ENCODE results near the gene CTNNA2.

The CTNNA2 gene

GRCh38 chr2:80354858-80355257, 842.0 kb downstream of the CTNNA2 start:
- no peak for DNase-seq

- DNase-seq: no peak
Measured at GRCh38 chr2:80361904-80362303, 849.1 kb downstream of the CTNNA2 start.

GRCh38 chr2:80363330-80363729, 850.5 kb downstream of the CTNNA2 start:
- DNase-seq: no peak

GRCh38 chr2:80363791-80364349, 851.0 kb downstream of the CTNNA2 start:
- DNase-seq: no peak

- DNase-seq: no peak
Measured at GRCh38 chr2:80364524-80365212, 851.8 kb downstream of the CTNNA2 start.

- no peak for DNase-seq
Measured at GRCh38 chr2:80365762-80366161, 852.9 kb downstream of the CTNNA2 start.

- no peak for DNase-seq
Measured at GRCh38 chr2:80370375-80371009, 857.6 kb downstream of the CTNNA2 start.

- no peak for DNase-seq
Measured at GRCh38 chr2:80374105-80374504, 861.3 kb downstream of the CTNNA2 start.

GRCh38 chr2:80377071-80377470, 864.2 kb downstream of the CTNNA2 start:
- no peak for DNase-seq

GRCh38 chr2:80380736-80381135, 867.9 kb downstream of the CTNNA2 start:
- no peak for DNase-seq

- no peak for DNase-seq
Measured at GRCh38 chr2:80381666-80382065, 868.8 kb downstream of the CTNNA2 start.

GRCh38 chr2:80392441-80392840, 879.6 kb downstream of the CTNNA2 start:
- DNase-seq: no peak

GRCh38 chr2:80393991-80394390, 881.1 kb downstream of the CTNNA2 start:
- no peak for DNase-seq

- DNase-seq: no peak
Measured at GRCh38 chr2:80395251-80395650, 882.4 kb downstream of the CTNNA2 start.

- no peak for DNase-seq
Measured at GRCh38 chr2:80396276-80396675, 883.4 kb downstream of the CTNNA2 start.

GRCh38 chr2:80403081-80403480, 890.2 kb downstream of the CTNNA2 start:
- no peak for DNase-seq

GRCh38 chr2:80407377-80407776, 894.5 kb downstream of the CTNNA2 start:
- no peak for DNase-seq

GRCh38 chr2:80410346-80410745, 897.5 kb downstream of the CTNNA2 start:
- no peak for DNase-seq

- no peak for DNase-seq
Measured at GRCh38 chr2:80413136-80413535, 900.3 kb downstream of the CTNNA2 start.

GRCh38 chr2:80417737-80418136, 904.9 kb downstream of the CTNNA2 start:
- no peak for DNase-seq

GRCh38 chr2:80420530-80421208, 907.8 kb downstream of the CTNNA2 start:
- no peak for DNase-seq

- DNase-seq: no peak
Measured at GRCh38 chr2:80429251-80429650, 916.4 kb downstream of the CTNNA2 start.

GRCh38 chr2:80437959-80438358, 925.1 kb downstream of the CTNNA2 start:
- DNase-seq: no peak

- no peak for DNase-seq
Measured at GRCh38 chr2:80438686-80439085, 925.8 kb downstream of the CTNNA2 start.

Data from stimulated activated CD4-positive, alpha-beta T cell treated with anti-CD3 and anti-CD28 coated beads, Interleukin-2, amount 100 ng/mL, for 24 hours (primary cell).